HepG2 (cell line): ENCODE measurements around the gene HSPA1L. TPM values are rescaled to one million over a fixed set of nuclear protein-coding genes. Genes with fewer than 3 reads are reported as not detected.

ENCODE experiments used
- ATAC-seq: fragments of 200-7000 bp; cut with Tn5 transposase; 3 replicates; pipeline ENCODE4 v1.9.1; 2020; ENCODE audit warnings: mild to moderate bottlenecking, moderate library complexity
- BruUV-seq: library from RNA; stranded (reverse); fragments of 400-500 nt; replicated peaks from 2 replicates; lab custom pipeline; 2021; lab: Mats Ljungman, UMichigan
- CTCF ChIA-PET: fragments of 300-600 bp; formaldehyde crosslinking; extraction: SDS; loops from one replicate; lab custom pipeline; 2021; ENCODE audit warnings: low total read pairs, inconsistent platforms, low intra/inter-chr PET ratio; lab: Yijun Ruan, JAX
- POLR2A ChIA-PET: fragments of 350-600 bp; sonication (Branson Sonifier 250); formaldehyde crosslinking; loops from one replicate; lab custom pipeline; 2020; ENCODE audit warnings: antibody characterized with exemption, inconsistent platforms; lab: Yijun Ruan, JAX
- DNase-seq: peaks from one replicate; pipeline ENCODE4 v3.0.0-alpha.2; 2015; ENCODE audit warnings: low spot score
- FAIRE-seq: peaks from 3 replicates; lab custom pipeline; 2011; peaks lifted over from hg19 to GRCh38; lab: Jason Lieb, UNC
- H2AFZ ChIP-seq: one replicate; pipeline ENCODE4 v1.6.1; 2011; ENCODE audit warnings: low read length, inconsistent platforms
- H3K27ac ChIP-seq: fragments of 300-600 bp; 3 replicates; pipeline ENCODE4 v1.8.0; 2011; ENCODE audit warnings: mixed run types, mild to moderate bottlenecking, mixed read lengths, low read length, inconsistent platforms; ENCODE audit not compliant: insufficient read depth; ENCODE audit errors: extremely low read length
- H3K27me3 ChIP-seq, 2 experiments: fragments of 200-600 bp in 1 of 2; 2 replicates in 1 of 2; 3 replicates in 1 of 2; pipeline versions ENCODE4 v1.6.0 to v1.8.0; 2011; ENCODE audit warnings: low read length in 2 of 2, mild to moderate bottlenecking in 2 of 2, moderate library complexity in 2 of 2, inconsistent platforms in 1 of 2; ENCODE audit not compliant: insufficient read depth in 2 of 2, control insufficient read depth in 1 of 2
- H3K36me3 ChIP-seq, 2 experiments: fragments of 200-600 bp in 1 of 2; replicated peaks in 1 of 2; 2 replicates in 1 of 2; 3 replicates in 1 of 2; pipeline versions ENCODE4 v1.5.1 to v1.8.0; 2011; ENCODE audit warnings: low read length in 2 of 2, inconsistent platforms in 1 of 2; ENCODE audit not compliant: insufficient read depth in 2 of 2, control insufficient read depth in 1 of 2
- H3K4me1 ChIP-seq: 2 replicates; pipeline ENCODE4 v1.5.1; 2012; ENCODE audit warnings: low read length, inconsistent platforms; ENCODE audit not compliant: insufficient read depth
- H3K4me2 ChIP-seq: 2 replicates; pipeline ENCODE4 v1.6.0; 2011; ENCODE audit warnings: low read depth, low read length, inconsistent platforms
- H3K4me3 ChIP-seq, 3 experiments: fragments of 200-600 bp in 1 of 3; sonication (generic), shearing (Covaris generic) in 1 of 3; replicated peaks in 1 of 3; 2 replicates each; pipeline ENCODE4 v1.5.1; 2011 to 2016; ENCODE audit warnings: low read length in 3 of 3, inconsistent platforms in 2 of 3, low read depth in 2 of 3, mild to moderate bottlenecking in 2 of 3, control low read depth in 1 of 3, mixed read lengths in 1 of 3; ENCODE audit not compliant: insufficient read depth in 1 of 3
- H3K79me2 ChIP-seq: one replicate; pipeline ENCODE4 v1.6.1; 2011; ENCODE audit warnings: low read length, inconsistent platforms; ENCODE audit not compliant: insufficient read depth
- H3K9ac ChIP-seq: 2 replicates; pipeline ENCODE4 v1.6.0; 2011; ENCODE audit warnings: mild to moderate bottlenecking, low read depth, low read length, inconsistent platforms; ENCODE audit not compliant: insufficient read depth
- H3K9me3 ChIP-seq: 2 replicates; pipeline ENCODE4 v1.5.1; 2012; ENCODE audit warnings: mild to moderate bottlenecking, low read length
- H4K20me1 ChIP-seq: 2 replicates; pipeline ENCODE4 v1.6.0; 2011; ENCODE audit warnings: inconsistent platforms, mild to moderate bottlenecking, low read length, moderate library complexity; ENCODE audit not compliant: insufficient read depth
- ATF7 ChIP-seq, 2 experiments: fragments of 450-650 bp in 1 of 2; sonication (generic) in 1 of 2; formaldehyde crosslinking in 1 of 2; IDR thresholded peaks; 2 replicates each; pipeline versions ENCODE4 v1.4.0 to v1.6.1; 2016 to 2020; ENCODE audit warnings: antibody characterized with exemption in 1 of 2, mild to moderate bottlenecking in 1 of 2, missing genetic modification reagents in 1 of 2
- ATF7-NPFF ChIP-seq: sonication (generic); formaldehyde crosslinking; IDR thresholded peaks from 2 replicates; pipeline ENCODE4 v1.8.1; 2023; ENCODE audit warnings: mild to moderate bottlenecking, low read depth, missing genetic modification reagents, moderate library complexity
- BHLHE40 ChIP-seq: IDR thresholded peaks from 2 replicates; pipeline ENCODE4 v1.6.1; 2011; ENCODE audit warnings: low read length, improper control_type of control experiment
- BRD4 ChIP-seq: sonication (generic); formaldehyde crosslinking; IDR thresholded peaks from 2 replicates; pipeline ENCODE4 v1.4.0; 2020; ENCODE audit warnings: missing genetic modification reagents
- CHD2 ChIP-seq: IDR thresholded peaks from 2 replicates; pipeline ENCODE4 v1.6.1; 2011; ENCODE audit warnings: low read depth, low read length, improper control_type of control experiment
- EHMT2 ChIP-seq: fragments of 200-600 bp; sonication (generic); IDR thresholded peaks from 2 replicates; pipeline ENCODE4 v1.7.0; 2017; ENCODE audit warnings: antibody characterized with exemption, low read depth, low read length, borderline replicate concordance
- KDM4B ChIP-seq: sonication (generic); formaldehyde crosslinking; IDR thresholded peaks from 2 replicates; pipeline ENCODE4 v1.4.0; 2020; ENCODE audit warnings: missing genetic modification reagents
- MAFF ChIP-seq: IDR thresholded peaks from 2 replicates; pipeline ENCODE4 v1.6.1; 2011; ENCODE audit warnings: low read depth, low read length, improper control_type of control experiment
- MBNL3 ChIP-seq: fragments of 250-450 bp; sonication (Bioruptor Pico); conservative IDR thresholded peaks from 2 replicates; pipeline ENCODE4 v1.8.0; 2022; ENCODE audit warnings: mild to moderate bottlenecking, inconsistent platforms
- PBX3 ChIP-seq: sonication (generic); formaldehyde crosslinking; IDR thresholded peaks from 2 replicates; pipeline ENCODE4 v1.8.1; 2023; ENCODE audit warnings: missing genetic modification reagents, inconsistent platforms, borderline replicate concordance
- SALL1 ChIP-seq: sonication (generic); formaldehyde crosslinking; IDR thresholded peaks from 2 replicates; pipeline ENCODE4 v1.8.0; 2022; ENCODE audit warnings: mild to moderate bottlenecking, missing genetic modification reagents
- SP140L ChIP-seq: sonication (generic); formaldehyde crosslinking; IDR thresholded peaks from 2 replicates; pipeline ENCODE4 v1.4.0; 2020; ENCODE audit warnings: missing genetic modification reagents, borderline replicate concordance
- SP4 ChIP-seq: sonication (generic); formaldehyde crosslinking; IDR thresholded peaks from 2 replicates; pipeline ENCODE4 v1.8.1; 2023; ENCODE audit warnings: mild to moderate bottlenecking, missing genetic modification reagents
- TEF ChIP-seq: sonication (generic); formaldehyde crosslinking; IDR thresholded peaks from 2 replicates; pipeline ENCODE4 v1.5.0; 2020; ENCODE audit warnings: missing genetic modification reagents
- TFAP4 ChIP-seq: sonication (generic); IDR thresholded peaks from 2 replicates; pipeline ENCODE4 v1.6.1; 2016; ENCODE audit warnings: low read depth, borderline replicate concordance
- TOE1 ChIP-seq: sonication (generic); formaldehyde crosslinking; IDR thresholded peaks from 2 replicates; pipeline ENCODE4 v1.4.0; 2020; ENCODE audit warnings: mild to moderate bottlenecking, missing genetic modification reagents
- ZBTB21 ChIP-seq: sonication (generic); formaldehyde crosslinking; IDR thresholded peaks from 2 replicates; pipeline ENCODE4 v1.4.0; 2020; ENCODE audit warnings: missing genetic modification reagents
- ZNF543 ChIP-seq: sonication (generic); formaldehyde crosslinking; IDR thresholded peaks from 2 replicates; pipeline ENCODE4 v1.4.0; 2020; ENCODE audit warnings: mild to moderate bottlenecking, missing genetic modification reagents
- ZNF605 ChIP-seq: sonication (generic); formaldehyde crosslinking; IDR thresholded peaks from 2 replicates; pipeline ENCODE4 v1.8.0; 2022; ENCODE audit warnings: mild to moderate bottlenecking, missing genetic modification reagents
- ZNF770 ChIP-seq: sonication (generic); formaldehyde crosslinking; IDR thresholded peaks from 2 replicates; pipeline ENCODE4 v1.5.0; 2020; ENCODE audit warnings: mild to moderate bottlenecking, missing genetic modification reagents
- WGBS: methylation state at CpG from one replicate; pipeline ENCODE4 v1.1.6; 2017; ENCODE audit warnings: low lambda C conversion rate; 5-methylcytosine and 5-hydroxymethylcytosine counted together
- in situ Hi-C: cut with HindIII; loops from 2 replicates; pipeline ENCODE4 v1.10.0; 2017; ENCODE audit warnings: low pct_unique_long_range_greater_than_20kb; ENCODE audit not compliant: extremely low pct_ligation_motif_present
- intact Hi-C: fragments of 100-400 bp; cut with micrococcal nuclease; formaldehyde crosslinking; loops from one replicate; pipeline ENCODE4 v1.10.0; 2022; ENCODE audit not compliant: unreplicated experiment
- polyA plus RNA-seq, 8 experiments: library from polyadenylated mRNA; depleted of rRNA in 3 of 8; stranded (reverse) in 7 of 8; unstranded in 1 of 8; fragments of >200 nt; fragmentation: Illumina TruSeq in 4 of 8; extraction: Trizol in 4 of 8; gene quantifications; 2 replicates each; pipeline versions ENCODE4 v1.2.1 to v1.2.3, GENCODE V29; 2011 to 2016; ENCODE audit warnings: low read depth in 4 of 8, missing spikeins in 1 of 8, mixed read lengths in 1 of 8; ENCODE audit not compliant: insufficient read depth in 1 of 8
- total RNA-seq, 5 experiments: library from RNA; depleted of rRNA; stranded (reverse); fragments of >200 nt; fragmentation: Illumina TruSeq; extraction: Trizol; gene quantifications; 2 replicates each; pipeline ENCODE4 v1.2.3, GENCODE V29; 2016; ENCODE audit warnings: low read depth in 1 of 5

The HSPA1L gene
- total and polyA plus RNA-seq, 2 of the 13 experiments (the other 11 are each of a cell fraction or from before 2014, with no cell fraction given), result 0.55 to 1.0 TPM

GRCh38 chr6:31776989-31777666 is 38.0 kb downstream of the HSPA1L start, which contains the start of gene VWA7:
VWA7 (minus strand) TSS chr6:31777328; CDS start chr6:31776779, 549 bp downstream.
- no peaks in the 10 kb centered on the region for H3K27me3 ChIP-seq
- ChIA-PET CTCF (no interaction called here), POLR2A (interaction anchor here (0.9 to 8.2 kb wide), 25 partner anchors 10 to 235 kb away, joined by 3 to 66 read pairs (median 6); partner anchors contain the start of genes BAG6, C6orf47, CLIC1 and DDX39B)
- 17% methylated on average over 13 of the region's 15 CpGs for WGBS
- in situ Hi-C loops (no loop called here), intact Hi-C loops (loop anchor here (10.0 kb wide), 1 partner anchor 148 kb away; the partner anchor contains the start of gene C2)
- peak within 1 kb of the TSS; percentile 62 for H3K9ac ChIP-seq
- no TSS peak for BruUV-seq
- peaks cover 23 to 27% of the 10 kb centered on the region in 2 experiments for H3K36me3 ChIP-seq
- no peak within 1 kb of the TSS for H2AFZ ChIP-seq
- peak; percentile 65 for ATAC-seq
- H3K4me2 ChIP-seq, result peak within 1 kb of the TSS; percentile 88
- peak within 1 kb of the TSS; percentile 45 to 72 (median 48) for H3K4me3 ChIP-seq
- H3K27ac ChIP-seq, result peak within 1 kb of the TSS; percentile 70
- H3K4me1 ChIP-seq, result peaks cover 57% of the 10 kb centered on the region
- peak; percentile 85 for DNase-seq
- H3K9me3 ChIP-seq, result no peaks in the 10 kb centered on the region
- FAIRE-seq, result peak; percentile 86
- no peaks in the 10 kb centered on the region for H3K79me2 ChIP-seq
- H4K20me1 ChIP-seq, result no peaks in the 10 kb centered on the region
- no peak; the same call in 1 of the 2 replicates for TF ChIP-seq ZNF605 (CRISPR knock-in tag)
- TF ChIP-seq MAFF, result no peak
- TF ChIP-seq TOE1 (CRISPR knock-in tag), result 0 out of 2 replicates have a peak, but pooled peaks have one; percentile 42
- TF ChIP-seq TFAP4, result peak; percentile 66; the same call in 1 of the 2 replicates
- peak; percentile 85; the same call in 1 of the 2 replicates for TF ChIP-seq KDM4B (CRISPR knock-in tag)
- no peak for TF ChIP-seq BHLHE40
- TF ChIP-seq SP4 (CRISPR knock-in tag), result peak; percentile 35; the same call in 1 of the 2 replicates
- no peak for TF ChIP-seq ZNF543
- peak; percentile 59; the same call in 1 of the 2 replicates for TF ChIP-seq ATF7-NPFF (CRISPR knock-in tag)
- TF ChIP-seq ZBTB21, result peak; percentile 91
- TF ChIP-seq ZNF770, result peak; percentile 71; the same call in 1 of the 2 replicates
- no peak for TF ChIP-seq EHMT2
- peak; percentile 31; the same call in 1 of the 2 replicates for TF ChIP-seq BRD4
- TF ChIP-seq MBNL3 (CRISPR knock-in tag), result no peak
- TF ChIP-seq ATF7 (IDR thresholded peaks at IDR 0.05), result peak; percentile 16; the same call in 1 of the 2 replicates
- no peak for TF ChIP-seq ATF7 (CRISPR knock-in tag; IDR thresholded peaks at IDR 0.05)
- no peak for TF ChIP-seq PBX3
- no peak for TF ChIP-seq TEF
- TF ChIP-seq SALL1 (CRISPR knock-in tag), result peak; percentile 87
- no peak for TF ChIP-seq SP140L (CRISPR knock-in tag)
- 0 out of 2 replicates have a peak, but pooled peaks have one; percentile 11 for TF ChIP-seq CHD2
